CD14-positive monocyte (primary cell): ENCODE data around the gene ADI1. TPM values are rescaled to one million over a fixed set of nuclear protein-coding genes. Genes with fewer than 3 reads are reported as not detected.

Experiments
- DNase-seq, 3 donors: peaks; one replicate each; pipeline ENCODE4 v3.0.0-alpha.2; 2011 to 2022
- H2AFZ ChIP-seq: 2 replicates; pipeline ENCODE4 v1.6.0; 2012; ENCODE audit warnings: mild to moderate bottlenecking, low read depth, low read length, inconsistent platforms; ENCODE audit not compliant: insufficient read depth, poor library complexity, severe bottlenecking
- H3K27ac ChIP-seq, 2 donors: 1 replicate in 1 of 2; 2 replicates in 1 of 2; pipeline ENCODE4 v1.5.1; 2012 to 2013; ENCODE audit warnings: low read length in 2 of 2, control low read depth in 1 of 2, inconsistent platforms in 1 of 2, low read depth in 1 of 2, mild to moderate bottlenecking in 1 of 2
- H3K27me3 ChIP-seq, 2 donors: one replicate each; pipeline versions ENCODE4 v1.6.0 to v1.6.1; 2011 to 2013; ENCODE audit warnings: low read length in 2 of 2; ENCODE audit not compliant: control insufficient read depth in 2 of 2, insufficient read depth in 2 of 2
- H3K36me3 ChIP-seq, 2 donors: replicated peaks in 1 of 2; 1 replicate in 1 of 2; 2 replicates in 1 of 2; pipeline versions ENCODE4 v1.5.1 to v1.6.1; 2012 to 2013; ENCODE audit warnings: low read length in 2 of 2, control low read depth in 1 of 2, inconsistent platforms in 1 of 2, mild to moderate bottlenecking in 1 of 2; ENCODE audit not compliant: insufficient read depth in 2 of 2, control insufficient read depth in 1 of 2
- H3K4me1 ChIP-seq, 2 donors: 1 replicate in 1 of 2; 2 replicates in 1 of 2; pipeline versions ENCODE4 v1.5.1 to v1.6.1; 2012 to 2013; ENCODE audit warnings: low read length in 2 of 2, control low read depth in 1 of 2, inconsistent platforms in 1 of 2, mild to moderate bottlenecking in 1 of 2, moderate library complexity in 1 of 2; ENCODE audit not compliant: insufficient read depth in 2 of 2, control insufficient read depth in 1 of 2
- H3K4me2 ChIP-seq: replicated peaks from 2 replicates; pipeline ENCODE3; 2012; ENCODE audit warnings: low read length, moderate library complexity, mild to moderate bottlenecking; ENCODE audit not compliant: poor library complexity, severe bottlenecking; ENCODE audit errors: extremely low read depth
- H3K4me3 ChIP-seq, 3 experiments: fragments of 200-600 bp in 1 of 3; sonication (generic) in 1 of 3; replicated peaks in 1 of 3; 1 replicate in 2 of 3; 2 replicates in 1 of 3; pipeline ENCODE4 v1.5.1; 2011 to 2013; ENCODE audit warnings: low read length in 3 of 3, mild to moderate bottlenecking in 3 of 3, control low read depth in 2 of 3, low read depth in 2 of 3, inconsistent platforms in 1 of 3, moderate library complexity in 1 of 3
- H3K79me2 ChIP-seq: 2 replicates; pipeline ENCODE4 v1.6.0; 2012; ENCODE audit warnings: mild to moderate bottlenecking, control low read depth, inconsistent platforms, low read length, moderate library complexity; ENCODE audit not compliant: insufficient read depth
- H3K9ac ChIP-seq: 2 replicates; pipeline ENCODE4 v1.6.0; 2017; ENCODE audit warnings: low read length, mild to moderate bottlenecking; ENCODE audit not compliant: insufficient read depth, poor library complexity, severe bottlenecking
- H3K9me3 ChIP-seq, 2 donors: replicated peaks in 1 of 2; 1 replicate in 1 of 2; 2 replicates in 1 of 2; pipeline versions ENCODE4 v1.5.1 to v1.6.1; 2012 to 2013; ENCODE audit warnings: low read length in 2 of 2, control low read depth in 1 of 2; ENCODE audit not compliant: control insufficient read depth in 1 of 2, insufficient read depth in 1 of 2
- H4K20me1 ChIP-seq: 2 replicates; pipeline ENCODE4 v1.6.0; 2012; ENCODE audit warnings: mild to moderate bottlenecking, low read length, control low read depth, moderate library complexity; ENCODE audit not compliant: insufficient read depth
- H3K27ac Mint-ChIP-seq, 7 donors: one replicate each; pipeline ENCODE4 v1.8.0; 2020; ENCODE audit warnings: mild to moderate bottlenecking in 7 of 7, mixed read lengths in 7 of 7, moderate library complexity in 6 of 7, inconsistent platforms in 2 of 7
- H3K27me3 Mint-ChIP-seq, 3 donors: one replicate each; pipeline ENCODE4 v1.8.0; 2021 to 2022; ENCODE audit warnings: low read depth in 3 of 3, mild to moderate bottlenecking in 3 of 3, mixed read lengths in 3 of 3, moderate library complexity in 3 of 3, inconsistent platforms in 1 of 3
- H3K36me3 Mint-ChIP-seq, 2 donors: one replicate each; pipeline ENCODE4 v1.8.0; 2020; ENCODE audit warnings: mixed read lengths in 2 of 2, inconsistent platforms in 1 of 2, mild to moderate bottlenecking in 1 of 2
- H3K4me1 Mint-ChIP-seq: one replicate; pipeline ENCODE4 v1.8.0; 2020; ENCODE audit warnings: mild to moderate bottlenecking, mixed read lengths
- H3K4me3 Mint-ChIP-seq, 2 donors: one replicate each; pipeline ENCODE4 v1.8.0; 2020; ENCODE audit warnings: mild to moderate bottlenecking in 2 of 2, mixed read lengths in 2 of 2, moderate library complexity in 1 of 2
- H3K9me3 Mint-ChIP-seq, 7 donors: one replicate each; pipeline ENCODE4 v1.8.0; 2020 to 2022; ENCODE audit warnings: mixed read lengths in 7 of 7, mild to moderate bottlenecking in 6 of 7, moderate library complexity in 6 of 7, inconsistent platforms in 2 of 7
- CTCF ChIP-seq: fragments of 200-600 bp; IDR thresholded peaks from one replicate; pipeline ENCODE4 v1.8.0; 2022; ENCODE audit warnings: antibody characterized with exemption, mild to moderate bottlenecking
- WGBS: methylation state at CpG from one replicate; pipeline ENCODE4 v1.1.5; 2013; ENCODE audit warnings: missing lambda C conversion rate; ENCODE audit not compliant: insufficient coverage; 5-methylcytosine and 5-hydroxymethylcytosine counted together
- intact Hi-C, 2 donors: fragments of 100-400 bp; cut with micrococcal nuclease; formaldehyde crosslinking; loops; one replicate each; pipeline versions ENCODE4 v1.15.0 to v1.15.1; 2023
- polyA plus RNA-seq, 3 donors: library from polyadenylated mRNA; depleted of rRNA in 1 of 3; unstranded in 2 of 3; stranded (reverse) in 1 of 3; fragments of 300-500 nt in 2 of 3; fragments of >200 nt in 1 of 3; fragmentation: Illumina TruSeq in 2 of 3; gene quantifications; 1 replicate in 2 of 3; 2 replicates in 1 of 3; pipeline ENCODE4 v1.2.3, GENCODE V29; 2012 to 2021

ADI1 gene
- polyA plus RNA-seq, 3 donors: 30.5 to 89.1 (median 79.3) TPM

GRCh38 chr2:3483986-3484960, 35.1 kb downstream of the ADI1 start:
- no peaks in the 10 kb centered on the region for H3K27me3 ChIP-seq
- no peak overlapping the region for H2AFZ ChIP-seq
- H3K4me2 ChIP-seq: no peak overlapping the region
- peaks cover 8% of the 10 kb centered on the region for H3K4me1 Mint-ChIP-seq
- H3K27ac ChIP-seq: no peak overlapping the region
- WGBS: 94% methylated on average over 30 of the region's 34 CpGs
- DNase-seq: no peak
- intact Hi-C loops: no loop called here
- H3K36me3 Mint-ChIP-seq: peaks cover 24 to 52% of the 10 kb centered on the region in 2 donors
- no peak overlapping the region for H3K9ac ChIP-seq
- H3K27ac Mint-ChIP-seq: peak overlapping the region in 1 of 7 donors; percentile 3
- TF ChIP-seq CTCF: no peak
- H3K4me1 ChIP-seq: no peaks in the 10 kb centered on the region
- no peaks in the 10 kb centered on the region for H4K20me1 ChIP-seq
- peaks cover 0 to 23% of the 10 kb centered on the region in 2 donors for H3K9me3 ChIP-seq
- H3K4me3 ChIP-seq: no peak overlapping the region
- H3K4me3 Mint-ChIP-seq: no peak overlapping the region
- H3K9me3 Mint-ChIP-seq: peaks cover 6 to 16% (median 11%) of the 10 kb centered on the region in 7 donors
- H3K79me2 ChIP-seq: no peaks in the 10 kb centered on the region
- H3K27me3 Mint-ChIP-seq: peaks cover 0 to 4% (median 3%) of the 10 kb centered on the region in 3 donors
- peaks cover 25 to 35% of the 10 kb centered on the region in 2 donors for H3K36me3 ChIP-seq

GRCh38 chr2:3483227-3483985, 35.9 kb downstream of the ADI1 start:
- H3K27ac ChIP-seq: no peak overlapping the region
- peaks cover 0 to 23% of the 10 kb centered on the region in 2 donors for H3K9me3 ChIP-seq
- no peaks in the 10 kb centered on the region for H3K27me3 ChIP-seq
- TF ChIP-seq CTCF: no peak
- peak in 1 of 3 donors; percentile 72 for DNase-seq
- H3K4me1 Mint-ChIP-seq: peaks cover 8% of the 10 kb centered on the region
- no peak overlapping the region for H3K4me3 Mint-ChIP-seq
- no peaks in the 10 kb centered on the region for H3K79me2 ChIP-seq
- no peak overlapping the region for H3K27ac Mint-ChIP-seq
- peaks cover 6 to 16% (median 11%) of the 10 kb centered on the region in 7 donors for H3K9me3 Mint-ChIP-seq
- 91% methylated on average over 21 of the region's 30 CpGs for WGBS
- no peaks in the 10 kb centered on the region for H3K4me1 ChIP-seq
- no peaks in the 10 kb centered on the region for H4K20me1 ChIP-seq
- H3K4me2 ChIP-seq: no peak overlapping the region
- no peak overlapping the region for H3K9ac ChIP-seq
- H2AFZ ChIP-seq: no peak overlapping the region
- intact Hi-C loops: no loop called here
- peaks cover 31 to 61% of the 10 kb centered on the region in 2 donors for H3K36me3 Mint-ChIP-seq
- H3K27me3 Mint-ChIP-seq: peaks cover 0 to 4% (median 4%) of the 10 kb centered on the region in 3 donors
- peaks cover 34 to 43% of the 10 kb centered on the region in 2 donors for H3K36me3 ChIP-seq
- H3K4me3 ChIP-seq: no peak overlapping the region
